ENCODE results near the gene OR6K6. TPM values are rescaled to one million over a fixed set of nuclear protein-coding genes. Genes with fewer than 3 reads are reported as not detected.

Gene OR6K6
- total RNA-seq, 2 experiments from 2014 or later: not detected

GRCh38 chr1:158771950-158772866 lies 17.7 kb downstream of the OR6K6 start, which contains the start of gene OR6N1:
Gene OR6N1, minus strand, starts transcription at chr1:158772195. Its CDS starts 5,513 bp downstream, at chr1:158766682.
- Mint-ChIP-seq H3K27ac (no peak within 1 kb of the TSS), H3K4me1 (ENCODE audit: low read depth) (no peaks in the 10 kb centered on the region), H3K36me3 (ENCODE audit: low read depth) (no peaks in the 10 kb centered on the region), H3K27me3 (peaks cover 14% of the 10 kb centered on the region), H3K9me3 (no peaks in the 10 kb centered on the region), H3K4me3 (no peak within 1 kb of the TSS)
- ChIA-PET CTCF (no interaction called here), POLR2A (no interaction called here)
- TF ChIP-seq, protein P1, sequence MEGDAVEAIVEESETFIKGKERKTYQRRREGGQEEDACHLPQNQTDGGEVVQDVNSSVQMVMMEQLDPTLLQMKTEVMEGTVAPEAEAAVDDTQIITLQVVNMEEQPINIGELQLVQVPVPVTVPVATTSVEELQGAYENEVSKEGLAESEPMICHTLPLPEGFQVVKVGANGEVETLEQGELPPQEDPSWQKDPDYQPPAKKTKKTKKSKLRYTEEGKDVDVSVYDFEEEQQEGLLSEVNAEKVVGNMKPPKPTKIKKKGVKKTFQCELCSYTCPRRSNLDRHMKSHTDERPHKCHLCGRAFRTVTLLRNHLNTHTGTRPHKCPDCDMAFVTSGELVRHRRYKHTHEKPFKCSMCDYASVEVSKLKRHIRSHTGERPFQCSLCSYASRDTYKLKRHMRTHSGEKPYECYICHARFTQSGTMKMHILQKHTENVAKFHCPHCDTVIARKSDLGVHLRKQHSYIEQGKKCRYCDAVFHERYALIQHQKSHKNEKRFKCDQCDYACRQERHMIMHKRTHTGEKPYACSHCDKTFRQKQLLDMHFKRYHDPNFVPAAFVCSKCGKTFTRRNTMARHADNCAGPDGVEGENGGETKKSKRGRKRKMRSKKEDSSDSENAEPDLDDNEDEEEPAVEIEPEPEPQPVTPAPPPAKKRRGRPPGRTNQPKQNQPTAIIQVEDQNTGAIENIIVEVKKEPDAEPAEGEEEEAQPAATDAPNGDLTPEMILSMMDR (IDR thresholded peaks at IDR 0.05): no peak
- ATAC-seq (no peak), DNase-seq (no peak)
- intact Hi-C loops (cut with micrococcal nuclease): no loop called here

DNA sequence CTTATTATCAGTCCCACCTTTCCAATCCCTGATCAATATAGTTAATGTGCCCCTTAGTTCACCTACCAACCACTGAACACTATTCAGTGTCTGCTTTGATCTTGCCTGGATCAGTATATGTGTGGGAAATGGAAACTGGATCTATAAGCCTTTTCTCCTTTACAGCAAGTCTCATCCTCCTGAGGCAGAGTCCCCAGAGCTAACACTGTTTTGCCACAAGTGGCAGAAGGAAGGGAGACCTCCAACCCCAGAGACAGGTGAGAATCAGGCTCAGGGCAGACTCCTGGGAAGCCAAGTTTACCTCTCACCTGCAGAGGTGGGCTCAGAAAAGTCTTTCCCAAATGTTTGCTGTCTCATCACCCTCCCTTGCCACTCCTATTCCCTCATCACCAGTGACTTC lies 26.6 kb downstream of the OR6K6 start, which contains the start of gene OR6N2:
Gene OR6N2 (minus strand): TSS at position 101 of the 400 bp plus-strand sequence. CDS start 3,569 bp downstream, outside the sequence.
- Mint-ChIP-seq H3K27ac (no peak within 1 kb of the TSS), H3K36me3 (ENCODE audit: low read depth) (no peaks in the 10 kb centered on the region), H3K4me3 (no peak within 1 kb of the TSS), H3K9me3 (no peaks in the 10 kb centered on the region), H3K4me1 (ENCODE audit: low read depth) (no peaks in the 10 kb centered on the region), H3K27me3 (peaks cover 3% of the 10 kb centered on the region)
- TF ChIP-seq, protein P1 (IDR thresholded peaks at IDR 0.05): no peak
- intact Hi-C loops (cut with micrococcal nuclease): no loop called here
- DNase-seq (no peak), ATAC-seq (no peak)
- CTCF ChIA-PET: no interaction called here
- POLR2A ChIA-PET: no interaction called here

GRCh38 chr1:158793604-158794003 lies 39.1 kb downstream of the OR6K6 start:
- Mint-ChIP-seq H3K4me1 (ENCODE audit: low read depth) (no peaks in the 10 kb centered on the region), H3K36me3 (ENCODE audit: low read depth) (no peaks in the 10 kb centered on the region), H3K4me3 (no peak overlapping the region), H3K27ac (no peak overlapping the region), H3K9me3 (no peaks in the 10 kb centered on the region), H3K27me3 (peaks cover 4% of the 10 kb centered on the region)
- DNase-seq (peak; percentile 41), ATAC-seq (peak; percentile 56)
- ChIA-PET CTCF (interaction anchor here (0.9 to 5.8 kb wide), 5 partner anchors 19 to 278 kb away, joined by 3 to 34 read pairs (median 3); no protein-coding TSS in a partner anchor), POLR2A (interaction anchor here (0.7 kb wide), 1 partner anchor 15 kb away, joined by 3 read pairs; no protein-coding TSS in a partner anchor)
- TF ChIP-seq, protein P1 (IDR thresholded peaks at IDR 0.05): peak; percentile 35
- intact Hi-C loops (cut with micrococcal nuclease): loop anchor here (5.0 kb wide), 2 partner anchors 204 to 279 kb away; no protein-coding TSS in a partner anchor

- CTCF ChIA-PET: interaction anchor here (0.9 to 5.8 kb wide), 5 partner anchors 19 to 277 kb away, joined by 3 to 34 read pairs (median 3); no protein-coding TSS in a partner anchor
- POLR2A ChIA-PET: no interaction called here
- TF ChIP-seq, protein P1 (IDR thresholded peaks at IDR 0.05): no peak
- no peak overlapping the region for H3K4me3 Mint-ChIP-seq
- DNase-seq (no peak), ATAC-seq (no peak)
- H3K36me3 Mint-ChIP-seq (ENCODE audit: low read depth): no peaks in the 10 kb centered on the region
- no peaks in the 10 kb centered on the region for H3K4me1 Mint-ChIP-seq (ENCODE audit: low read depth)
- no peak overlapping the region for H3K27ac Mint-ChIP-seq
- H3K27me3 Mint-ChIP-seq: peaks cover 4% of the 10 kb centered on the region
- H3K9me3 Mint-ChIP-seq: no peaks in the 10 kb centered on the region
- intact Hi-C loops (cut with micrococcal nuclease): loop anchor here (5.0 kb wide), 2 partner anchors 203 to 278 kb away; no protein-coding TSS in a partner anchor
Measured at GRCh38 chr1:158794247-158794646, 39.7 kb downstream of the OR6K6 start.

GRCh38 chr1:158798531-158798930 lies 44.0 kb downstream of the OR6K6 start:
- Mint-ChIP-seq H3K36me3 (ENCODE audit: low read depth) (no peaks in the 10 kb centered on the region), H3K27me3 (peaks cover 15% of the 10 kb centered on the region), H3K9me3 (no peaks in the 10 kb centered on the region), H3K4me1 (ENCODE audit: low read depth) (no peaks in the 10 kb centered on the region), H3K4me3 (no peak overlapping the region), H3K27ac (no peak overlapping the region)
- POLR2A ChIA-PET: no interaction called here
- TF ChIP-seq, protein P1 (IDR thresholded peaks at IDR 0.05): no peak
- ATAC-seq (no peak), DNase-seq (no peak)
- CTCF ChIA-PET: no interaction called here
- intact Hi-C loops (cut with micrococcal nuclease): no loop called here

Data from activated CD8-positive, alpha-beta T cell treated with anti-CD3 and anti-CD28 coated beads for 36 hours (primary cell).